GM19324 (cell line): ENCODE data around the gene SMARCA2.
A peak's percentile ranks its signal among the peaks of the same experiment; 100 is the strongest.
"Not testable (repeated sequence)": the region's sequence is repeated elsewhere in the genome, so short reads cannot be mapped to it uniquely, and the experiment has no call there.

Experiments
- ATAC-seq: cut with Tn5 transposase; IDR thresholded peaks from one replicate; pipeline ENCODE4 v1.9.1; 2021; ENCODE audit warnings: mild to moderate bottlenecking, moderate library complexity; ENCODE audit not compliant: unreplicated experiment, low FRiP score

The SMARCA2 gene

DNA sequence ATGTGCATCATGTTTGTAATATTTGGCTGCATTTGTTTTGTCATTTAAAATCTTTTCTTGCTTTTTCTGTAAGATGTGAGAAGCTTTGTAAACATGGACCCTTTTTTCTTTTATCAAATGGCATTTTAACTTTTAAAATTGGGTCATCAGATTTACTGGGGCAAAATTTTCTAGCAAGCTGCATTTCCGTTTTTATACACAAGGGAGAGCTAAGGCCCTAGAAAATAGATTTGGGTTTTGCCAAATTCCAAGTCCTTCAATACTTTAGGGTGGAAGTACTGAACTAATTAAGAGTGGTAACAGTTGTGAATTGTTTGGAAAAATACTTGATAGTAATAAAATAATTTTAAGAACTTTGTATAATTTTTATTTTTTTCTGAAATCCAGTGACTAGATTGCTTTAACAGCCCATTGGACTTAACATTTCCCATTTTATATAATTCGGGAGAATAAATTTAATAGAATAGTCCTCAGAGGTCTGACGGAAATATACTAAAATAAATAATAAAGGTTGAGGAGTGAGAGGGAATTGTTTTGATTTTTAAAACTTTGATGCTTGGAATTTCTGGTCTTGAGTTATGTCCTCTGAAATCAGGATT, 117.4 kb downstream of the SMARCA2 start:
- ATAC-seq = no peak

GRCh38 chr9:2134391-2134790, 119.2 kb downstream of the SMARCA2 start:
- no peak for ATAC-seq

- no peak for ATAC-seq
Observed at GRCh38 chr9:2138646-2139045, 123.5 kb downstream of the SMARCA2 start.

DNA sequence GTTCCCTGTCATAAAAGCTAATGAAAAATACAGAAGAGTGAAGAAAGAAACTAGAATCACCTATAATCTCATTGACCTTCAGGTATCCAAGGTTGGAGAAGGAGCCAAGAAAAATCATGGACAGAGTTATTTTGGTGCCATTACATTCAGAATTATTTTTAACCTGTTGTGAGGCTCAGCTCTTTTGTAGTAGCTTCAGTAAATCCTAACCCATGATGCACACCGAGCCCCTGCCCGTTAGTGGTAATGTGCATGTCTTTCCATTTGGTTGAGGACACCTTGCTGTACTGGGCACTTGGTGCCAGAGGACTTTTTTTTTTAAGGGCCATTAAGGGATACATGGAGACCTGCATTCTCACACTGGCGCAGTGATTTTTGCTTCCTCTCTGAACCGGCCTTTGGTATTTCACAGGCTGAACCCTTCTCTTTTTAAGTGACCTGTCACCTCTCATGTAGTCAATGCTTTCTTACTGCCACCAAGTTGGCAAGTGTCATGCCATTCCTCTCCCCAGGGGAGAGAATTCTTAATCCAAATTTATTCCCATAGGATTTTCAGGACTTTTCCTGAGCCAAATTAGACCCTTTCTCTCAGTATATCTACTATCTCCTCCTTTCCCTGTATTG, 125.6 kb downstream of the SMARCA2 start:
- no peak for ATAC-seq

DNA sequence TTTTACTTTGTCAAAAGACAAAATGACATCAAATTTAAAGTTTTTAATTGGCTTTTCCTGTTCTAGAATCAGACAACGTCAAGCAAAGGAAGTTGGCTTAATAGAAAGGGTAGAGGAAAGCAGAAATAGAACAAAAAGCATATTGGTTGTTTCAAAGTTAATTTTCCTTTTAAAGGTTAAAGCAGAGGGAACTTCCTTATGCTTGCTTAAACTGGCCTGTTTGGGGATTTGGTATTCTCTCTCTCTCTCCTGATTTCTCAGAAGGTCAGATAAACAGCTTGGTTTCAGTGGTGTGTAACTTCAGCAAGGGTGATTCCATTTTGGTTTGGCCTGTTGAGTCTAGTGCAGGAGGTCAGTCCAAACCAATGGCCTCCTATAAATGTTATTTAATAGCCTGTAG, 127.1 kb downstream of the SMARCA2 start:
- ATAC-seq = no peak

DNA sequence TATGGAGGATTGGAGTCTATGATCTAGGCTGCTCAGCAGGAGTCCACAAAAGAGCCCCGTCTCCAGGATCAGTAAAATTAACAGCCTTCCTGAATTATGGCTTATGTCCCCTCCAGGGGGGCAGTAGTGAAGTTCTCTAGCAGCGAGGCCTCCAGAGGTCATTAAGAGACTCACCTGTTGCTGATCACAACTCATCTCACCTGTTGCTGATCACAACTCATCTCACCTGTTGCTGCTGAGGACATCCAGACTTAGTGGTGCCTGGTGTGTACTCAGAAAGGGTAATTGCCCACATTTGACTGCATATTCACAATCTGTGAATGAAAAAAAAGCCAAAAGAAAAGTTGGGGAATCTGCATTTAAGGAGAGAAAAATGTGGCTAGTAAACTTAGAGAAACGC, 129.5 kb downstream of the SMARCA2 start:
- no peak for ATAC-seq

DNA sequence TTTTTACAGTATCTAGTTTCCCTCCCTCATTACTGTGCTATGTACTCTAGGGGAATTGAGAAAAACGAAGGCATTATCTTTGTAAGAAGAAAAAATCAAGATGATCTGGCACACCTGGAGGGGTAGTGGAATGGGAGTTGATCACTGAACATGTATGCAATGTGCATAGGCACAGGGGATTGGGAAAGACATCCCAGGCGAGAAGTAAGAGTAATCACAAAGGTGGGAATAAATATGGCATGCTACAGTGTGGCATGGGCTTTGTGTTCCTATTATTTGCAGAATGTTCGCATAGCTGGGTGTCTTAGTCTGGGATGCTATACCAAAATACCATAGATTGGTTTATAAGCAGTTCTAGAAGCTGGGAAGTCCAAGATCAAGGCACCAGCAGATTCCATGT, 130.6 kb downstream of the SMARCA2 start:
- ATAC-seq = no peak

GRCh38 chr9:2146700-2147099, 131.6 kb downstream of the SMARCA2 start:
- ATAC-seq = not testable (repeated sequence)

DNA sequence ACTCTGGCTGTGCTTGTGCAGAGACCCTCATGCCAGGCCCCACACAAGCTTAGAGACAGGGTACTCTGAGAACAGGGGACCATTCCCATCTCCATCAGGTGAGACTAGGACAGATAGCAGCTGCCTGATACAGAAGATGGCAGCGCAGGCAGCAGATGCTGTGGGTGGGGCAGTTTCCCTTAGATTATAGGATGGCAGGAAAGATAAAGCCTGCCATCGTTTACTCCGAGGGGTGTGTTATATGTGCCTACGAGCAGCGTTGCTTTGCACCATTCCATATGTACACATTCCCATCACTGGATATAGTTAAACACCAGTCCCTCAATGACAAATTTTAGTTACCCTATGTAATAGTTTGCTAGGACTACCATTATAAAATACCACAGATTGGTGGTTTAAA, 135.2 kb downstream of the SMARCA2 start:
- no peak for ATAC-seq

DNA sequence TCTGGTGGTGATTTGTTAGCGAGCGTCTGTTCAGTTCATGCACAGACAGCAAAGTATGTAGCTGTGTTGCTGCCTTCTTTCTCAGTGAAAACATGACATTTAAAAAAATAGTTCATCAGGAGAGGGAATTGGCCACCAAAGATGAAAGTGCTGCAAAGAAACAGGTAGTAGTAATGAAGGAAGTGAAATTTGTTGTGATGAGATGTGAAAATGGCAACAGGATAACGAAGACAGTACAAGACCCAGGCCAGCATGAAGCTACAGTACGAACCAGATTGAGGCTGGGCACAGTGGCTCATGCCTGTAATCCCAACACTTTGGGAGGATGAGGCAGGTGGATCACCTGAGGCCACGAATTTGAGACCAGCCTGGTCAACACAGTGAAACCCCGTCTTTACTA, 136.0 kb downstream of the SMARCA2 start:
- ATAC-seq = no peak

GRCh38 chr9:2152966-2153629, 138.0 kb downstream of the SMARCA2 start:
- ATAC-seq = no peak

GRCh38 chr9:2153630-2154217, 138.6 kb downstream of the SMARCA2 start:
- no peak for ATAC-seq

GRCh38 chr9:2154731-2155130, 139.6 kb downstream of the SMARCA2 start:
- ATAC-seq = no peak

DNA sequence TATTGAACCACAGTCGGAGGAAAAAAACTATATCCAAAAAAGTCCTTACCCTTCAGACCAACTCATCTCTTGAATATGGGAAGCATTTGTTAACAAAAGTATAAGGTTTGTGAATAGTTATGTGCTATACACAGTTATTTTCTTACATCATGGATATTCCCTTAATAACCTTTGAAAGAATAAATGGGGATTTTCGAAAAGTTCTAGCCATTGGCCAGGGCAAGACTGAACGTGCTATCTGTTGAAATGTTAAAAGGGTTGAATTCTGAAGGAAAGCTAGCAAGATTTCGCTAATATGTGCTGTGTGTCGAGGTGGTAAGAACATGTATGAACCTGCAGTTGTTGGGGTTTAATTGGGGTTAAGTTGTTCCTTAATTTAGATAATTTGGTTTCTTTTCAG, 140.8 kb downstream of the SMARCA2 start:
- ATAC-seq = no peak

- ATAC-seq = peak; percentile 43
Observed at GRCh38 chr9:2157277-2158110, 142.3 kb downstream of the SMARCA2 start.

- peak; percentile 62 for ATAC-seq
Observed at GRCh38 chr9:2158111-2158610, 143.0 kb downstream of the SMARCA2 start.

DNA sequence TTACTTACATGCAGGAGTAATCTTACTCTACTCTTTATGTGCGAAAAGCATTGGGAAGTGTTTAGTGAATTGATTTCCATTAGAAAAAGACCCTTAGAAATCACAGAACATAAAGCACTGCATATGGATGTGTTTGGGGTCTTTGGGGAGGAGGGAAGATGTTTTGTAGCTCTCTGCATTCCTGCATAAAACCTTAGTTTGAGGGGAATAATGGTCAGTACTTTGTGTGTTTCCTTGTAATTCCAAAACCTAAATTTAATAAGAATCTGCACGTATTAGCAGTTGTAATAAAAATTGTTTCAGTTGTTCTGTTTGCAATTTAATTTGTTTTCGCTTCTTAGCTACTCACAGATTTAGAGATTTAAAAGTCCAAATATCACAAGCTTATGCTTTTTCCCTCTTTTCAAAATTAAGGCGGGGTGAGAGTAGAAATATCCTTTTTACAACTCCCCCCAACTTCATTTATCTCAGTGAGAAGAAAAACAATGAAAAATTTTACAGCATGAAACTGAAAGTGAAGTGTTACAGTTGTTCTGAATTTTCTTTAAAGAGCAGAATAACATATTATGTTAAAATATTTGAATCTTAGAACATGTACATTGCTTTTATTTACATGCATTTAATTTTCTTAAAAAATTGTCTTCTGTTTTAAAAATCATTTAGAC, 143.8 kb downstream of the SMARCA2 start:
- no peak for ATAC-seq

GRCh38 chr9:2159521-2160454, 144.6 kb downstream of the SMARCA2 start:
- ATAC-seq = no peak

DNA sequence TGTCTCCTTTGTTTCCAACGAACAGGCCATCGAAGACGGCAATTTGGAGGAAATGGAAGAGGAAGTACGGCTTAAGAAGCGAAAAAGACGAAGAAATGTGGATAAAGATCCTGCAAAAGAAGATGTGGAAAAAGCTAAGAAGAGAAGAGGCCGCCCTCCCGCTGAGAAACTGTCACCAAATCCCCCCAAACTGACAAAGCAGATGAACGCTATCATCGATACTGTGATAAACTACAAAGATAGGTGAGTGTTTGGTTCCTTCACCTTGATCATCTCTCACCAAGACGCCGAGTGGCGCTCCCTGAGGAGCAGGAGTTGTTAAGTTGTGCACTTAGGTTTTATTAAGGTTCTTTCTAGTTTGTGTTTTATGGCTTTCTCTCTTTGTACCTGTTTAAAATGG, 146.5 kb downstream of the SMARCA2 start:
- ATAC-seq = no peak
